ENCODE results near the gene GET4. TPM values are rescaled to one million over a fixed set of nuclear protein-coding genes. Genes with fewer than 3 reads are reported as not detected.
"Not testable (repeated sequence)": the region's sequence is repeated elsewhere in the genome, so short reads cannot be mapped to it uniquely, and the experiment has no call there.

The GET4 gene
- polyA plus RNA-seq, 3 donors: 29.9 to 34.8 (median 31.2) TPM

GRCh38 chr7:939843-940242 lies 63.5 kb downstream of the GET4 start:
- DNase-seq (ENCODE audit: low read depth in 3 of 3, low spot score in 2 of 3): no peak

GRCh38 chr7:940599-941408 lies 64.5 kb downstream of the GET4 start:
- no peak for DNase-seq (ENCODE audit: low read depth in 3 of 3, low spot score in 2 of 3)

- not testable (repeated sequence) for DNase-seq (ENCODE audit: low read depth in 3 of 3, low spot score in 2 of 3)
Observed at GRCh38 chr7:943793-944192, 67.4 kb downstream of the GET4 start.

- no peak for DNase-seq (ENCODE audit: low read depth in 3 of 3, low spot score in 2 of 3)
Observed at GRCh38 chr7:944744-945143, 68.4 kb downstream of the GET4 start.

GRCh38 chr7:945147-945555 lies 68.8 kb downstream of the GET4 start:
- DNase-seq (ENCODE audit: low read depth in 3 of 3, low spot score in 2 of 3): no peak

GRCh38 chr7:945556-946255 lies 69.4 kb downstream of the GET4 start:
- peak in 1 of 3 donors; percentile 34 for DNase-seq (ENCODE audit: low read depth in 3 of 3, low spot score in 2 of 3)

Other genes starting within 250 kb of the GET4 start
- 10 to 100 TPM; 27.7 to 29.2 (median 28.0) TPM for gene DNAAF5, start 149.9 kb upstream of the GET4 start, polyA plus RNA-seq (ENCODE audit: insufficient read length in 3 of 3)
- 10 to 100 TPM; 34.9 to 40.7 (median 38.4) TPM for gene PRKAR1B, start 149.3 kb upstream of the GET4 start, polyA plus RNA-seq (ENCODE audit: insufficient read length in 3 of 3)
- gene SUN1, start 44.1 kb upstream of the GET4 start, polyA plus RNA-seq (ENCODE audit: insufficient read length in 3 of 3): 100 to 1,000 TPM; 109 to 118 (median 117) TPM
- 10 to 100 TPM; 10.6 to 13.9 (median 11.2) TPM for gene ADAP1, start 78.1 kb downstream of the GET4 start, polyA plus RNA-seq (ENCODE audit: insufficient read length in 3 of 3)
- gene COX19, start 99.0 kb downstream of the GET4 start, polyA plus RNA-seq (ENCODE audit: insufficient read length in 3 of 3): 10 to 100 TPM; 11.1 to 14.5 (median 13.0) TPM
- 1 to 10 TPM; 1.1 to 2.6 (median 1.4) TPM for gene CYP2W1, start 106.6 kb downstream of the GET4 start, polyA plus RNA-seq (ENCODE audit: insufficient read length in 3 of 3)
- 1 to 10 TPM; 2.6 to 4.5 (median 3.0) TPM for gene GPR146, start 168.0 kb downstream of the GET4 start, polyA plus RNA-seq (ENCODE audit: insufficient read length in 3 of 3)
- gene GPER1, start 211.6 kb downstream of the GET4 start, polyA plus RNA-seq (ENCODE audit: insufficient read length in 3 of 3): 1 to 10 TPM; 5.4 to 5.9 (median 5.5) TPM